ENCODE data around the gene CORO2B.
A peak's percentile ranks its signal among the peaks of the same experiment; 100 is the strongest.
"Not testable (repeated sequence)": the region's sequence is repeated elsewhere in the genome, so short reads cannot be mapped to it uniquely, and the experiment has no call there.

CORO2B gene

DNA sequence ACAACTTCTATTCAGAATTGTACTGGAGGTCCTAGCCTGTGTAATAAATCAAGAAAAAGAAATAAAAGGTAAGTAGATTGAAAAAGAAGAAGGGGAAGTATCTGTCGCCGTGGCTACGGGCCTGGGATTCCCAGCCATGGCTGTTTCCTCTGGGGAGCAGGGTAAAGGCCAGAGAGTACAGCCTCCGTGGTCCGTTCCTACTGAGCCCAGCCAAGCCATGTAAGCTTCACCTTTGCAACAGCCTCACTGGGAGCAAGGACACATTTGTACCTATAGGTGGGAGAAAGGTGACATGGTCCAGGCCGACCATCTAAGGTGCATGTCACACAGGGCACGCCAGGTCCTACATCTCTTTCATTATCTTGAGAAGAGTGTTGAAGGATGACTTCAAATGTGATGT lies 170.6 kb downstream of the CORO2B start:
- no peak for DNase-seq

DNA sequence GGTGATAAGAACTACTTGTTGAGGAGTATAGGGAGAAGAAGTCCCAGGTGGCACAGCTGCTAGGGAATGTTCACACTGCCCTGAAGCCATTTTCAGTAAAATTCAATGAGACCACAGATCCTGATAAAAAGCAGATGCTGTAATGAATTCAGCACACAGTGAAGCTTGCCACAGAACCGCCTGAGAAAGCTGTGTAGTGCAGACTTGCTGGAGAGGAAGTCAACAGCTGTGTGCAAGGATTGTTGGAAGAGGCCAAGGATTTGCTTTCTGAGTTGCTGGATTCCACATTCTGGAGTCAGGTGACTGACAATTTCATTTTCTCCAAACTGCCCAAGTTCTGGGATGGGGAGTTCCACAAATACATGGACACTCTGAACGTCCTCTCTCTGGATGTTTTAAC lies 171.0 kb downstream of the CORO2B start:
- no peak for DNase-seq

DNA sequence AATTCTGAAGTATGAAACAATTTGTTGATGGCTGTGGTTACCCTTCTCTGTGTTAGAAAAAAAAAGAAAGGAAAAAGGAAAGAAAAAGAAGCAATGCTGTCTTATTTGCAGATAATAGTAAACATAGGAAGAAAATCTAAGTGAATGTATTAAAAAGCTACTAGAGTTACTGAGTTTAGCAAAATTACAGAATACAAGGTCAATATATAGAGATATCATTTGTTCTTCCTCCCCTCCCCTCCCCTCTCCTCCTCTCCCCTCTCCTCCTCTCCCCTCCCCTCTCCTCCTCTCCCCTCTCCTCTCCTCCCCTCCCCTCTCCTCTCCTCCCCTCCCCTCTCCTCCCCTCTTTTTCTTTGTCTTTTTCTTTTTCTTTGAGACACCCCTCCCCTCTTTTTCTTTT lies 172.8 kb downstream of the CORO2B start:
- DNase-seq = no peak

DNA sequence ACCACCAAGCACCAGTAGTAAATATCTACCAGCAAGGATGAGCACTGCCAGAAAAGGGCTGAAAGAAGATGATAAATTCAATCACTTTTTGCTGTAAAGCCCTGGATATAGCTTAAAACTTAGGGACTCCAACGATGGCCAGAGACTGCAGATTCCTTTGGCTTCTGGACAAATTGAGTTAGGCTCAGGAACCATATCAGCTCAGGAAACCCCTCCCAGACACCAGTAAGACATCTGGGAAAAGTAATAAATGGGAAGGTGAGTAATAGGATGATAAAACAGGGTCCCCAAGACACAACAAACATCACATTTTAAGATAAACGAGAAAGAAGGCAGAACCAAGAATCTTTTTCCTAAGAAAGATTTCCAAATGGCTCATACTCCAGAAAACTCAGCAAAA lies 176.9 kb downstream of the CORO2B start:
- DNase-seq = no peak

DNA sequence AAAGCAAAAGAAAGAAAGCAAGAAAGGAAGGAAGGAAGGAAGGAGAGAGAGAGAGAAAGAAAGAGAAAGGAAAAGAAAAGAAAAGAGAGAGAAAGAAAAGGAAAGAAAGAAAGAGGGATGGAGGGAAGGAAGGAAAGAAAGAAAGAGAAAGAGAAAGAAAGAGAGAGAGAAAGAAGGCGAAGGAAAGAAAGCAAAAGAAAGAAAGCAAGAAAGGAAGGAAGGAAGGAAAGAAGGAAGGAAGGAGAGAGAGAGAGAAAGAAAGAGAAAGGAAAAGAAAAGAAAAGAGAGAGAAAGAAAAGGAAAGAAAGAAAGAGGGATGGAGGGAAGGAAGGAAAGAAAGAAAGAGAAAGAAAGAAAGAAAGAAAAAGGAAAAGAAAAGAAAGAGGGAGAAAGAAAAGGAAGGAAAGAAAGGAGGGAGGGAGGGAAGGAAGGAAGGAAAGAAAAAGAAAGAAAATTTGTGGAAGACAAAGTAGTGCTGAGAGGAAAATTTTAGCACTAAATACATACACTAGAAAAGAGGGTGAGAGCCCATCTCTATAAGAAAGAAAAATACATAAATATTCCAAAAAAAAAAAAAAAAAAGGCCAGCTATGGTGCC lies 181.3 kb downstream of the CORO2B start:
- not testable (repeated sequence) for DNase-seq

DNA sequence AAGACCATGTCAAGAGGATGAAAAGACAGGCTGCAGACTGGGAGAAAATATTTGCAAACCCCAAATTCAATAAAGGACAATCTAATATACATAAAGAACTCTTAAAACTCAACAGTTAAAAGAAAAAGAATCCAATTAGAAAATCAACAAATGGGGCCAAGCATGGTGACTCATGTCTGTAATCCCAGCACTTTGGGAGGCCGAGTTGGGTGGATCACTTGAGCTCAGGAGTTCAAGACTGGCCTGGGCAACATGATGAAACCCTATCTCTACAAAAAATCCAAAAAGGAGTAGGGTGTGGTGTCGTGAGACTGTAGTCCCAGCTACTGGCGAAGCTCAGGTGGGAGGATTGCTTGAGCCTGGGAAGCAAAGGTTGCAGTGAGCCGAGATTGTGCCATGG lies 184.3 kb downstream of the CORO2B start:
- no peak for DNase-seq

DNA sequence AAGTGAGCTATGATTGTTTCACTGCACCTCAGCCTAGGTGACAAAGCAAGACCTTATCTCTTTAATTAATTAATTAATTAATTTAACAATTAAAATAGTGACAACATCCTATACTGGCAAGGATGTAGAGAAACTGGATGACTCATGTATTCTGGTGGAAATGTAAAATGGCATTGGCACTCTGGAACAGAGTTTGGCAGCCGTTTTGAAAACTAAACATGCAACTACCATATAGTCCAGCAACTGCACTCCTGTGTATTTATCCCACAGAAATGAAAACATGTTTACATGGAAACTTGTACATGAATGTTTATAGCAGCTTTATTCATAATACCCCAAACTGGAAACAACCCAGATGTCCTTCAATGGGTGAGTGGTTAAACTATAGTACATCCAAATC lies 185.3 kb downstream of the CORO2B start:
- DNase-seq = no peak

DNA sequence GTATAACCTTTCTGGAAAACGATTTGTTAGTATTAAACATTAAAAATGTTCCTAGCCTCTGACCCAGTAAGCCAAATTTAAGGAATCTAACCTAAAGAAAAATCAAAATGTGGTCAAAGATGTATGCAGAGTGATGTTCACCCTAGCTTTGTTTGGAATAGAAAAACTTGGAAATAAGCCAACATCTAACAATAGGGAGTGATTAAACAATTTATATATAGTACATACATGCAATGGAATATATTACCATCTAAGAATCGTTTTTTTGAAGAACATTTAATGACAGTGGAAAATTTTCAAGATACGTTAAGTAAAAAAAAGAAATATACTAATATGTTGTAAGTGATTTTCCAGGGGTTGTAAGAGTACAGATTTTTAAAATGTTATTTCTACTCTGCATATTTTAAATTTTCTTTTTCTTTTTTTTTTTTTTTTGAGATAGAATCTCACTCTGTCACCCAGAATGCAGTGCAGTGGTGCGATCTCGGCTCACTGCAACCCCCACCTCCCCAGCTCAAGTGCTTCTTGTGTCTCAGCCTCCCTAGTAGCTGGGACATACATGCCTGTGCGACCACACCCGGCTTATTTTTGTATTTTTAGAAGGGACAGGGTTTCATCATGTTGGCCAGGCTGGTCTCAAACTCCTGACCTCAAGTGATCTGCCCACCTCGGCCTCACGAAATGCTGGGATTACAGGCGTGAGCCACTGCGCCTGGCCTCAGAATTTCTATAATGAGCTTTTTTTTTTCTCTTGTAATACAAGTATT lies 187.0 kb downstream of the CORO2B start:
- peak; percentile 20 for DNase-seq

DNA sequence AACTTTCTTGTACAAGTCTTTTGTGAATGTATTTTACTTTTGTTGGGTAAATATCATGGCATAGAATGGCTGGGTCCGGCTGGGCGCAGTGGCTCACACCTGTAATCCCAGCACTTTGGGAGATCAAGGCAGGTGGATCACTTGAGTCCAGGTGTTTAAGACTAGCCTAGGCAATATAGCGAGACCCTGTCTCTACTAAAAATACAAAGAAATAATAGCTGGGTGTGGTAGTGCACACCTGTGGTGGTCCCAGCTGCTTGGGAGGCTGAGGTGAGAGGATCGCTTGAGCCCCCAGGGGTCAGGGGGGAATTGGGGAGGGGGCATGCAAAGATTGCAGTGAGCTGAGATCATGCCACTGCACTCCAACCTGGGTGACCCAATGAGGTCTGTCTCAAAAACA lies 189.0 kb downstream of the CORO2B start:
- no peak for DNase-seq

DNA sequence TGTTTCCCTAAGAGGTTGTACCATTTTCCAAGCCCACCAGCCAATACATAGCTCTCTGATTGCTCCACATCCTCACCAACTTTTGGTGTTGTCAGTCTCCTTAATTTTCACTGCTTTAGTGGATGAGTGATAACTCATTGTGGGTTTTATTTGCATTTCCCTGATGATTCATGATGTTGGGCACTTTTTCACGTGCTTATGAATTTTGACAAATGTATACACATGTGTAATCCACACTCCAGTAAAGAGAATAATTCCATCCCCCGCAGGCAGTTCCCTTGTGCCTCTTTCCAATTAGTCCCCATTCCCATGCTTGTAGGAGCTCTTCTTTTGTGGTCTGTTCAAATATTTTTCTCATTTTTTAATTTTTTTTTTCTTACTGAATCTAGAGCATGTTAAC lies 189.5 kb downstream of the CORO2B start:
- no peak for DNase-seq

DNA sequence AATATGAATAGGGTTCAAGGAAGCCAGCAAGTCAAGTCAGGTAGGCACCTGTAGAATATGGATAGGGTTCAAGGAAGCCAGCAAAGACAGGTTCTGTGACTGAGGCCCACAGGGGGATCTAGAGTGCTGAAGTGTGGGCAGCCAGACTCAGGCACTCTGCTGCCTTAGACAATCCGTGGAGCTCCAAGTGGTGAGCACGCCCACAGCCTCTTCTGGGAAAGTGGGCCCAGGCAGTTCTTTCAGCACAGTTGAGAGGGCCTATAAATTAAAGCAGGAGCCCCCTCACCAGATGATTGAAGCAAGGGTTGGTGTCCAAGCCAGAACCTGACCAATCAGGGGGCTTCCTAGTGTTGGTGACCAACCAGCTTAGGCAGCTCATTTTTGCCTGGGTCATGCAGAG lies 190.9 kb downstream of the CORO2B start:
- DNase-seq = no peak

DNA sequence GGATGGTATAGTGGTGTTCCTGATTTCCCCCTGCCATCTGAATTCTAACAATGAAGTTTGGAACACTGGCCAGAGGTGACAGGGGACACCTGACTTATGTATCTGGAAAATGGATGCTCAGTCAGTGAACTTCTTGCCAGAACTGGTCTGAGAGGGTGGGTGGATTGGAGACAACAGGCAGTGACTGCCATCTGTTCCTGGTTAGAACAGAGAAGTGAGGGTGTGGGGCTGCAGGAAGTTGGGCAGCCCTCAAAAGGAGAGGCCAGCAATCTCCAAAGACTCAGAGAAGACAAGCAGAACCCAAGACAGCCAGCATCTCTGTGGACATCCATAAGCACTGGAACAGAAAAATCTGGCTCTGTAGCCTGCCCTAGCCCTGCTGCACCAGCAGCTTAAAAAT lies 191.4 kb downstream of the CORO2B start:
- no peak for DNase-seq

DNA sequence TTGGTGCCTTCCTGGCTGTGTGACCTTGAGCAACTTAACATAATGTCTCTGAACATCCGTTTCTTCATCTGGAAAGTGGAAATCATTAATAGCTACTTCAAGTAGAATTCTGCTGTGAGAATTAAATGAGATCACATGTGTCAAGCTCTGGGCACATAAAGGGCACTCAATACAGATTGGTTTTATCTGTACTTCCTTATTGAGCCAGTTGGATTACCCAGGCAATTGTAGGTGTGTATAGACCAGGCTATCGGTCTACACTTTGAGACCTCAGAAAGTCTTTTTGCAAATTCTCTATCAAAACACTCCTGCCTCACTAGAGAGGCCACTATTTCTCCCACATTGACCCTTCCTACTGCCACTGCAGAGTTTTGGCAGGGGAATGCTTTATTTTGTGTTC lies 194.2 kb downstream of the CORO2B start:
- DNase-seq = no peak

DNA sequence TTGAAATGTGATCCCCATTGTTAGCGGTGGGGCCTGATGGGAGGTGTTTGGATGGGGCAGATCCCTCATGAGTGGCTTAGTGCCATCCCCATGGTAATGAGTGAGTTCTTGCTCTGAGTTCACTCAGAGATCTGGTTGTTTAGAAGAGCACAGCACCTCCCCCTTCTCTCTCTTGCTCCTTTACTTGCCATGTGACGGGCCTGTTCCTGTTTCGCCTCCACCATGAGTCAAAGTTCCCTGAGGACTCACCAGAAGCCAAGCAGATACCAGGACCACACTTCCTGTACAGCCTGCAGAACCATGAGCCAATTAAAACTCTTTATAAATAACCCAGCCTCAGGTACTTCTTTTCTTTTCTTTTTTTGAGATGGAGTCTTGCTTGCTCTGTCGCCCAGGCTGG lies 195.3 kb downstream of the CORO2B start:
- DNase-seq = no peak

DNA sequence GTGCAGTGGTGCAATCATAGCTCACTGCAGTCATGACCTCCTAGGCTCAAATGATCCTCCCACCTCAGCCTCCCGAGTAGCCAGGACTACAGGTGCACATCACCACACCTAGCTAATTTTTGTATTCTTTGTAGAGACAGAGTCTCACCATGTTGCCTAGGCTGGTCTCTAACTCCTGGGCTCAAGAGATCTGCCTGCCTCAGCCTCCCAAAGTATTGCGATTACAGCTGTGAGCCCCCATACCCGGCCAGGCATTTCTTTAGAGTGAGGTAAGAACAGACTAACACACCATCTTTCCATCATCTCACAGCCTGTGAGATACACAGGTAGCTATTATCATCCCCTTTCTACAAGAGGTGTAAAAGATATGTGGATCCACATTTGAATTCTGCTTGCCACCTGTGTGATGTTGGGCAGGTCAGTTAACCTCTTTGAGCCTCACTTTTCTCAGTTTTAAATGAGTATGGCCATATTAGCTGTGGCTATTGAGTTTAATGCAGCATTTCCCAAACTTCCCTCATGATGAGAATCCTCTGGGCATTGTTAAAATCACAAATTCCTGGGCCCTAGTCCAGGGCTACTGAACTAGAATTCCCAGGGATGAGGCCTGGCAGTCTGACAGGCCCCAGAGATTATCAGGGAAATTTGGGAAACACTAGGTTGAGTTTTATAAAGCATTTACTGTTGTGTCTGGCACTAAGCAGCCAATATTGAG lies 195.9 kb downstream of the CORO2B start:
- no peak for DNase-seq

DNA sequence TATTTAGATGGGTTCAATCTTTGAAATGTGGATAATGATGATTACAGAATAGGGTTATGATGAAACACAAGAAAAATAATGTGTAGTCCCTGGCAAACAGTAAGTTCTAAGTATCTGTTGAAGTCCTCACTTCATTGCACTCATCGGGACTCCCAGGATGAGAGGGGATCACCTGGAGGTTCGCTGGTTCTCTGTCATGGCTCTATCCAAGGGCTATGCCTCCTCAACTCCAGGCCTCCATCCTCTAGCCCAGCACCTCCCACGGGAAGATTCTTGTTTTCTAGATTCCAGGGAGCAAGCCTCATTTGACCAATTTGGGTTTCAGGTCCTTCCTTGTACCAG lies 196.4 kb downstream of the CORO2B start:
- DNase-seq = no peak

DNA sequence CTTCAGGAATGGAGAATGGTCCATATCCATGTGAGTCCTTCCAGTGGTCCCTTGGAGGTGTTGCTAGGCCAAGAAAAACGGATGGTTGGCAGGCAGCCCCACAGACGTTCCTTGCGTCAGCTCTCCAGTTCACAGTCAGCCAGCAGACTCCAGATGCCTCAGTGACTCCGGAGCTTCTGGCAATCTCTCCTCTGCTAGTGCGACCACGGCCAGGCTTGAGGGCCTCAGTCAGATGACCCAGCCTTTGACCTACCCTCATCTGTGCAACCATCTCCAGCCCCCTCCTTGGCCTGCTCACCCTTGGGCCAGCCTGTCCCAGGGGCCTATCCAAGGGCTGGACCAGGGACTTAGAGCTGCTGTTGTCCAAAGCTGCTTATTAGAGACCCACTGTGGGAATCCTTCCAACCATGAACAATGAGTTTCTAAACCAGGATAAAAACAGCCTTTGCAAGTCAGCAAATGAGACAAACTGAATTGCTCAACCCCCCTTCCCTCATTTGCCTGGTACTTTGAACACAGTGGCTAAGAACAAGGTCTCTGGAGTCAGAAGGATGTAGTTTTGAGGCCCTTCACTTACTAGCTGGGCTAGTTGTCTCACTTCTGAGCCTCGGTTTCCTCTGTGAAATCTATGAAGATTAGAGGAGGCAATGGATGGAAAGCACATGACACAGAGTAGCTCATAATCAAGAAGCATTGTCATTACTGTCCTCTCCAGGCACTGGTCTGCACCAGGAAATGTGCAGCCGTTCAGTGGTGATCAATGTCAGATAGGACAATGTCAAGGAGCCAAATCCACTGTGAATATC lies 197.1 kb downstream of the CORO2B start:
- no peak for DNase-seq

DNA sequence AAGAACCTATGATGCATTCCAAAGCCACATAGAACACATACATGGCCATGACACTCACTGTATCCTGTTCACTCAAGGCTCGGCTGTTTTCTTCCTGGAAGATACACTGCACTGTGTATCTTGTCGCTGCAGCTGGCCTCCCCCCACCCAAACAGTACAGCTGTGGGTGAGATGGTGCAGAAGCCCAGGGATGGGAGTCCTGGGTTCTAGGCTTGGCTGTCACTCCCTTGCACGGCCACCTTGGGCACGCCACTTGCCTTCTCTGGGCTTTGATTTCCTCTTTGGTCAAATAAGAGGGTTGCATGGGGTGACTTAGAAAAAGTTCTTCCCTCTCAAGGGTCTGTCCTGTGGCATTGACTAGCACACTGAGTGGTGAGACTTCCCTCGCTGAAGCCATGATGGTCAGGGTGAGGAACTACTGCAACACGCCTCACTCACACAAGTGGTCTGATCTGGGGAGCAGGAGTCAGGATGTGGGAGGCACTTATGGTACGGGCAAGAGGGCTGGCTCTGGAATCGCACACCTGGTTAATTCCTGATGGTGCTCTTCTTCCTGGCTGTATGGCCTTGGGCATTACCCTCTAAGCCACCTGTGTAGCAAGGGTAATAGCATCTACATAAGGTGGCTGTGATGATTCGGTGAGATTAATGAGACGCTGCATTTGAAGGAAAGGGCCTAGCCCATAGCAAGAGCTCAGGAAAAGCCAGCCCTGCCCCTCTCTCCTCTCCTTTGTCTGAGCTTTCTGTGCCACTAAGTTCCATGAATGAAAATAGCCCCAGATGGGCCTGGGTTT lies 197.9 kb downstream of the CORO2B start:
- DNase-seq = no peak

Measured in SHP77 treated with DMSO at 0.1 percent for 48 hours (cell line).